Measurements from ENCODE around the gene EREG. TPM values are rescaled to one million over a fixed set of nuclear protein-coding genes. Genes with fewer than 3 reads are reported as not detected.

The EREG gene
- total and polyA plus RNA-seq, 2 of the 8 experiments (the other 6 are each of a cell fraction or from before 2014, with no cell fraction given) = not detected

- TF ChIP-seq TBP (IDR thresholded peaks at IDR 0.05; ENCODE audit: low read depth, low read length) = no peak
- no peak for TF ChIP-seq BCL11A (IDR thresholded peaks at IDR 0.05; ENCODE audit: low read depth in 2 of 2, low read length in 2 of 2)
- no peak for TF ChIP-seq CEBPB (IDR thresholded peaks at IDR 0.05; ENCODE audit: low read depth, low read length)
- no peak for TF ChIP-seq GTF2F1 (IDR thresholded peaks at IDR 0.05; ENCODE audit: borderline replicate concordance, low read depth, low read length)
- no peak for TF ChIP-seq POLR2A (IDR thresholded peaks at IDR 0.05; ENCODE audit: control extremely low read depth in 1 of 2, low read depth in 2 of 2, low read length in 2 of 2)
- no peak for TF ChIP-seq MAFK (IDR thresholded peaks at IDR 0.05; ENCODE audit: low read depth, low read length)
- no peak for TF ChIP-seq YY1 (IDR thresholded peaks at IDR 0.05; ENCODE audit: low read depth, low read length)
These were observed 37.9 kb downstream of the EREG start (continued) for GRCh38 chr4:74402692-74403456.
